GM20431 (cell line): ENCODE results near the gene PARVB.

Experiments used
- in situ Hi-C: fragments of 300-500 bp; cut with MseI, MboI; formaldehyde crosslinking; loops from one replicate; pipeline ENCODE4 v1.15.0; 2020; ENCODE audit warnings: low sequenced_read_pairs; ENCODE audit not compliant: unreplicated experiment

The PARVB gene

GRCh38 chr22:44080936-44081861, 57.1 kb downstream of the PARVB start:
- in situ Hi-C loops, result no loop called here

- in situ Hi-C loops, result no loop called here
These were observed 58.7 kb downstream of the PARVB start for GRCh38 chr22:44082801-44083200.

DNA sequence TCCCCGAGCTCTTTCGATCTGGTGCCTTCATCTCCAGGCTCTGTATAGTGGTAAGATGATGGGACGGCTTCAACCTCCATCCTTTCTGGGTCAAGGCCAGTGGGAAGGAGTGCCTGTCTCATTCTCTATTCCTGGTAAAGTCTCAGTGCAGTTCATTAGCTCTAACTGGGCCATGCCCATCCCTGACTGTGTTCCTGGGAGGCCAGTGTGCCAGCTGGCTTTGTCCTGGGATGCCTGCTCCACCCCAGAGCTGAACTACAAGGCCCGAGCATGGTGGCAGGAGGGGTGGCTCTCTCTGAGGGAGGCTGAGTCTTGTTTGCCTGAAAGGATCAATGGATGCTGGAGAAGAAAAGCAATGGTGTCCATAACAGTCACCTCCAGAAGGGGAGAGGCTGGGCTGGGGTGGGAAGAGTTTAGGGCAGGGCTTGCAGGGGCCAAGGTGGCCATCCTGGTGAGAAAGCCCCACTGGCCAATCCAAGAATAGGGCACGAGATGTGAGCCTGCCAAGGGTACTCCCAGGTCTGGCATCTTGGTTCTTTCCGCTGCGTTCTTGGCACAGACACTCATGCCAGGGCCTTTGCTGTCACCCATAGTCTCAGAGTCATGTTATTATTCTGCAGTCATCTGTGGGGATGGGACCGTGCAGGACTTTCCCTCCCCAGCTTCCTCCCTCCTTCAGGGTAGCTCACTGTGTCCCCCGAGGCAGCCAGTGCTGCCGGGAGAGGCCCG, 60.1 kb downstream of the PARVB start:
- in situ Hi-C loops, result no loop called here

GRCh38 chr22:44085743-44086270, 61.7 kb downstream of the PARVB start:
- in situ Hi-C loops, result loop anchor here (5.0 kb wide), 1 partner anchor 94 kb away; no protein-coding TSS in a partner anchor

GRCh38 chr22:44086271-44087088, 62.4 kb downstream of the PARVB start:
- in situ Hi-C loops, result loop anchor here (5.0 kb wide), 1 partner anchor 94 kb away; no protein-coding TSS in a partner anchor

- in situ Hi-C loops, result loop anchor here (5.0 kb wide), 1 partner anchor 95 kb away; no protein-coding TSS in a partner anchor
These were observed 63.0 kb downstream of the PARVB start for GRCh38 chr22:44087089-44087430.

DNA sequence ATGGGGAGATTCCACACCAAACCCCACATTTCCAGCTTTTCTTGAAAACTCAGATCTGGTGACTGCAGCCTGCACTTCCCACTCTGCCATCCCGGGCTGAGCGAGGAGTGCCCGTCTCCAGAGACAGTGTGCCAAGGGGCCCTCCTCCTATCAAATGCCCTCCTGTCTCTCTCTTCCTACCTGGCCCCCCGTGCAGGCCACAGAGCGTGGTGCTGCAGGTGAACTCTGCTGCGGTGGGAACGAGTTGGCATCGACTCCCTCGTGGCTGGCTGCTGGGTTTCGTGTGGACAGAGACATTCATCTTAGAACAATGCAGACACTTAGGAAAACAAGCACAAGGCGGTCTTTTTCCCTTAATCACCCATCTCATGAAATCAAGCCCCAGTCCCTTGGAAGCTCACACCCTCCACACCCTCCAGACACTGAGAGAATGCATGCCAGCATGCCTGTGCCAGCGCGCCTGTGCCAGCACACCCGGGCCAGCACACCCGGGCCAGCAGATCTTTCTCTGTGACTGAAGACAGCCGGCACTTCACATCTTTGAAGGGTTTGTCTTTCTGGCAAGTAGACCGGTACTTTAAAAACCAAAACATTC, 65.0 kb downstream of the PARVB start:
- in situ Hi-C loops, result loop anchor here (5.0 kb wide), 1 partner anchor 97 kb away; no protein-coding TSS in a partner anchor

DNA sequence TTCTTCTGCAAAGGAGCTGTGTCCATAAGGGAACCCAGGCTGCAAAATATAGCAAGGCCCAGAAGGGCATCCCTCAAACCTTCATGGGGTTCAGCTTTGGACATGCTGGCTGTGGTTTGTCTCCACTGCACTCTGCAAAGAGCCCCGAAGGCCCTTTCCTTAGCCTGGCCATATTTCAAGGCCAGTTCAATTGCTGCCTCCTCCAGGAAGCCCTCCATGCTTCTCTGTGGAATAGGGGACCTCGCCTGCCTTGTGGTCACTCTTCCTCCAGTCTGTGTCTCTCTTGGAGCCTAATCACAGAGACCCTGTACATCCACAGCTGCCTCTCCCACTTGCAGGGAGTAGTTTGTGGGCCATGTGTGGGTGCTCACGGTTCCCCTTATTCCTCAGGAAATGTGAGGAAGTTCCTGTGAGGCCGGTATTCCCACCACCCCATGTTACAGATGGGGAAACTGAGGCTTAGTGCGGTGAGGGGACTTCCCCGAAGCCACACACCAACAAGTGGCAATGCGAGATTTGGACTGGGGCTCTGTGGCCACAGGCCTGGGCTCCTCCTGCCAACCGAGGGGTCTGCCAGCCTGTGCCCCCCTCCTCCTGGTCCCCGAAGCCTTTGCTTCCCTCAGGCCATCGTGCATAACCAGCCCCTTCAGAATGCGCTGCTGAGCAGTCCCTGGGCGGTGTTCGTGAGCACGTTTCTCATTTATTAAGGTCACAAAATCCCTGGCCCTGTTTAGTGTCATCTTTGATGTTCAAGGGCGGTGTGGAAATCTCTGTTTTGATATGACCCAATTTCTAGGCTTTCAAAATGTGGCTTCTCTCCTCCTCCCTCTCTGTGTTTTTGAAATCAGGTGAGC, 65.8 kb downstream of the PARVB start:
- in situ Hi-C loops, result loop anchor here (5.0 kb wide), 1 partner anchor 98 kb away; no protein-coding TSS in a partner anchor

- in situ Hi-C loops, result no loop called here
These were observed 66.4 kb downstream of the PARVB start for GRCh38 chr22:44090571-44090905.

GRCh38 chr22:44091021-44091721, 67.1 kb downstream of the PARVB start:
- in situ Hi-C loops, result no loop called here

DNA sequence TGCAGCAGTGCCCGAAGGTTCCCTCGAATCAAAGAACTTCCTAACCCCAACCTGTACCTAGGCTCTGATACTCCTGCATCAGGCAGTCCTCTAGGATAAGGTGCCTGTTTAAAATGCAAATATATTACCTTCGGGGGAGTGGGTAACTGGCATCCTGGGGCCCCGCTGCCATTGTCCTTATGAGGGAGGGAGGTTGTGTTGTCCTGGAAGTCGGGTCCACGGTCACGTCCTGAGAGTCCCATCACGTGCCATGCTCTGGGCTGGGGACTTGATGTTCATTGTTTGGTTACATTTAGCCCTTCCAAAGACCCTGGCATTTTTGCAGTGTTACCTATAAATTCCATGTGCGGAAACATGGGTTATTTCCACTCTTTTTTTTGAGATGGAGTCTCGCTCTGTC, 67.6 kb downstream of the PARVB start:
- in situ Hi-C loops, result no loop called here

GRCh38 chr22:44092636-44093220, 68.6 kb downstream of the PARVB start:
- in situ Hi-C loops, result no loop called here

GRCh38 chr22:44093791-44094190, 69.7 kb downstream of the PARVB start:
- in situ Hi-C loops, result no loop called here

- in situ Hi-C loops, result no loop called here
These were observed 70.7 kb downstream of the PARVB start for GRCh38 chr22:44094751-44095302.

DNA sequence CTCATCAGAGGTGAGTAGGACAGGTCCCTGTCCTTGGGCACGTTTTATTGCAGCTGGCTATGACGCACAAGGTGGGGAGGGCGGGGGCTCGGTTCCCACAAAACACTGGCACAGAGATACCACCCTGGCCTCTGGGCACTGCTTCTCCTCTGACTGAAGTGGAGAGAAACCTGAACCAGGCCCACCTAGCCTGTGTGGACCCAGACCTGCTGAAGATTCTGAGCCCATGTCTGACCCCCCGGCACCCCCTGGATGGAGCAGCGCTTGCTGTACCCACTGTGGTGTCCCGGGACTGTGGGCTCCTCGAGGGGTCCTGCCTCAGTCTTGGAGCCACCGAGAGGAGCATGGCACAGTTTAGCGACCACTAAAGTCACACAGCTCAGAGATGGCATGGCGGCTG, 72.6 kb downstream of the PARVB start:
- in situ Hi-C loops, result no loop called here

- in situ Hi-C loops, result no loop called here
These were observed 73.3 kb downstream of the PARVB start for GRCh38 chr22:44097263-44098020.
